Central memory CD8-positive, alpha-beta T cell (primary cell): Measurements from ENCODE around the gene TMEM164.

ENCODE experiments used
- ATAC-seq: fragments of 150-1000 bp; cut with Tn5 transposase; replicated peaks from 2 replicates; pipeline ENCODE4 v1.10.0; 2022; ENCODE audit warnings: mild to moderate bottlenecking, moderate FRiP score, moderate number of reproducible peaks; ENCODE audit not compliant: poor library complexity, severe bottlenecking; ENCODE audit errors: extremely low read depth
- DNase-seq, 2 donors: peaks; one replicate each; pipeline ENCODE4 v3.0.0; 2021; ENCODE audit warnings: low spot score in 2 of 2
- H3K27ac Mint-ChIP-seq: one replicate; pipeline ENCODE4 v1.8.0; 2022; ENCODE audit warnings: low read depth, mild to moderate bottlenecking, moderate library complexity, mixed read lengths
- H3K27me3 Mint-ChIP-seq: one replicate; pipeline ENCODE4 v1.8.0; 2022; ENCODE audit warnings: mixed read lengths
- H3K36me3 Mint-ChIP-seq: one replicate; pipeline ENCODE4 v1.8.0; 2022; ENCODE audit warnings: mild to moderate bottlenecking, moderate library complexity, mixed read lengths; ENCODE audit not compliant: insufficient read depth
- H3K4me1 Mint-ChIP-seq: one replicate; pipeline ENCODE4 v1.8.0; 2022; ENCODE audit warnings: mixed read lengths
- H3K4me3 Mint-ChIP-seq: one replicate; pipeline ENCODE4 v1.8.0; 2022; ENCODE audit warnings: mild to moderate bottlenecking, moderate library complexity, mixed read lengths
- H3K9me3 Mint-ChIP-seq: one replicate; pipeline ENCODE4 v1.8.0; 2022; ENCODE audit warnings: mixed read lengths

TMEM164 gene

GRCh38 chrX:110159235-110159634 lies 156.3 kb downstream of the TMEM164 start:
- Mint-ChIP-seq H3K36me3 (peaks cover 2% of the 10 kb centered on the region), H3K27me3 (no peaks in the 10 kb centered on the region), H3K27ac (peak overlapping the region; percentile 80), H3K4me3 (no peak overlapping the region), H3K9me3 (no peaks in the 10 kb centered on the region), H3K4me1 (peaks cover 9% of the 10 kb centered on the region)
- ATAC-seq: no peak
- DNase-seq: no peak

- DNase-seq (no peak), ATAC-seq (no peak)
- H3K4me3 Mint-ChIP-seq: no peak overlapping the region
- H3K9me3 Mint-ChIP-seq: no peaks in the 10 kb centered on the region
- H3K4me1 Mint-ChIP-seq: peaks cover 9% of the 10 kb centered on the region
- no peaks in the 10 kb centered on the region for H3K27me3 Mint-ChIP-seq
- H3K36me3 Mint-ChIP-seq: peaks cover 2% of the 10 kb centered on the region
- no peak overlapping the region for H3K27ac Mint-ChIP-seq
Measured at GRCh38 chrX:110159865-110160264, 157.0 kb downstream of the TMEM164 start.

GRCh38 chrX:110161361-110161686 lies 158.4 kb downstream of the TMEM164 start:
- H3K27me3 Mint-ChIP-seq: no peaks in the 10 kb centered on the region
- no peak overlapping the region for H3K4me3 Mint-ChIP-seq
- no peak for ATAC-seq
- H3K4me1 Mint-ChIP-seq: peaks cover 9% of the 10 kb centered on the region
- H3K9me3 Mint-ChIP-seq: no peaks in the 10 kb centered on the region
- H3K27ac Mint-ChIP-seq: no peak overlapping the region
- DNase-seq: no peak
- peaks cover 2% of the 10 kb centered on the region for H3K36me3 Mint-ChIP-seq

- H3K9me3 Mint-ChIP-seq: no peaks in the 10 kb centered on the region
- peaks cover 9% of the 10 kb centered on the region for H3K4me1 Mint-ChIP-seq
- DNase-seq: no peak
- H3K27me3 Mint-ChIP-seq: no peaks in the 10 kb centered on the region
- no peak overlapping the region for H3K27ac Mint-ChIP-seq
- no peak overlapping the region for H3K4me3 Mint-ChIP-seq
- no peak for ATAC-seq
- H3K36me3 Mint-ChIP-seq: peaks cover 2% of the 10 kb centered on the region
Measured at GRCh38 chrX:110162131-110162530, 159.2 kb downstream of the TMEM164 start.

- Mint-ChIP-seq H3K36me3 (peaks cover 2% of the 10 kb centered on the region), H3K27me3 (no peaks in the 10 kb centered on the region), H3K4me3 (no peak overlapping the region), H3K9me3 (no peaks in the 10 kb centered on the region), H3K4me1 (peaks cover 9% of the 10 kb centered on the region), H3K27ac (no peak overlapping the region)
- no peak for ATAC-seq
- DNase-seq: no peak
Measured at GRCh38 chrX:110162867-110163266, 160.0 kb downstream of the TMEM164 start.

- no peak for ATAC-seq
- Mint-ChIP-seq H3K36me3 (no peaks in the 10 kb centered on the region), H3K4me3 (no peak overlapping the region), H3K9me3 (no peaks in the 10 kb centered on the region), H3K27me3 (no peaks in the 10 kb centered on the region), H3K4me1 (peaks cover 9% of the 10 kb centered on the region), H3K27ac (no peak overlapping the region)
- no peak for DNase-seq
Measured at GRCh38 chrX:110163488-110163887, 160.6 kb downstream of the TMEM164 start.

GRCh38 chrX:110167952-110168451 lies 165.1 kb downstream of the TMEM164 start:
- no peaks in the 10 kb centered on the region for H3K27me3 Mint-ChIP-seq
- H3K9me3 Mint-ChIP-seq: no peaks in the 10 kb centered on the region
- H3K27ac Mint-ChIP-seq: no peak overlapping the region
- DNase-seq (peak; percentile 19 to 21), ATAC-seq (peak; percentile 28)
- no peaks in the 10 kb centered on the region for H3K4me1 Mint-ChIP-seq
- peaks cover 4% of the 10 kb centered on the region for H3K36me3 Mint-ChIP-seq
- H3K4me3 Mint-ChIP-seq: no peak overlapping the region

GRCh38 chrX:110168585-110168984 lies 165.7 kb downstream of the TMEM164 start:
- ATAC-seq: no peak
- H3K27me3 Mint-ChIP-seq: no peaks in the 10 kb centered on the region
- no peaks in the 10 kb centered on the region for H3K9me3 Mint-ChIP-seq
- DNase-seq: no peak
- no peaks in the 10 kb centered on the region for H3K4me1 Mint-ChIP-seq
- no peak overlapping the region for H3K4me3 Mint-ChIP-seq
- H3K27ac Mint-ChIP-seq: no peak overlapping the region
- peaks cover 7% of the 10 kb centered on the region for H3K36me3 Mint-ChIP-seq

GRCh38 chrX:110170029-110170428 lies 167.1 kb downstream of the TMEM164 start:
- H3K27ac Mint-ChIP-seq: no peak overlapping the region
- H3K27me3 Mint-ChIP-seq: no peaks in the 10 kb centered on the region
- peaks cover 8% of the 10 kb centered on the region for H3K36me3 Mint-ChIP-seq
- no peaks in the 10 kb centered on the region for H3K9me3 Mint-ChIP-seq
- DNase-seq (no peak), ATAC-seq (no peak)
- H3K4me1 Mint-ChIP-seq: no peaks in the 10 kb centered on the region
- no peak overlapping the region for H3K4me3 Mint-ChIP-seq

GRCh38 chrX:110171442-110171841 lies 168.5 kb downstream of the TMEM164 start:
- H3K9me3 Mint-ChIP-seq: no peaks in the 10 kb centered on the region
- no peaks in the 10 kb centered on the region for H3K27me3 Mint-ChIP-seq
- H3K36me3 Mint-ChIP-seq: peaks cover 10% of the 10 kb centered on the region

GRCh38 chrX:110172215-110172614 lies 169.3 kb downstream of the TMEM164 start:
- no peaks in the 10 kb centered on the region for H3K27me3 Mint-ChIP-seq
- H3K4me1 Mint-ChIP-seq: no peaks in the 10 kb centered on the region
- peak; percentile 14 for ATAC-seq
- peaks cover 10% of the 10 kb centered on the region for H3K36me3 Mint-ChIP-seq
- H3K27ac Mint-ChIP-seq: no peak overlapping the region
- no peaks in the 10 kb centered on the region for H3K9me3 Mint-ChIP-seq
- no peak for DNase-seq
- H3K4me3 Mint-ChIP-seq: no peak overlapping the region

More at GRCh38 chrX:110171442-110171841, 168.5 kb downstream of the TMEM164 start:
- no peak for ATAC-seq
- no peak overlapping the region for H3K27ac Mint-ChIP-seq
- no peaks in the 10 kb centered on the region for H3K4me1 Mint-ChIP-seq
- no peak for DNase-seq
- no peak overlapping the region for H3K4me3 Mint-ChIP-seq

- H3K4me1 Mint-ChIP-seq: no peaks in the 10 kb centered on the region
- peaks cover 10% of the 10 kb centered on the region for H3K36me3 Mint-ChIP-seq
- no peak overlapping the region for H3K27ac Mint-ChIP-seq
- ATAC-seq (no peak), DNase-seq (no peak)
- H3K4me3 Mint-ChIP-seq: no peak overlapping the region
- no peaks in the 10 kb centered on the region for H3K27me3 Mint-ChIP-seq
- no peaks in the 10 kb centered on the region for H3K9me3 Mint-ChIP-seq
Measured at GRCh38 chrX:110173192-110174175, 170.6 kb downstream of the TMEM164 start.

- DNase-seq: no peak
- ATAC-seq: no peak
- no peaks in the 10 kb centered on the region for H3K27me3 Mint-ChIP-seq
- no peak overlapping the region for H3K27ac Mint-ChIP-seq
- H3K36me3 Mint-ChIP-seq: peaks cover 10% of the 10 kb centered on the region
- no peaks in the 10 kb centered on the region for H3K9me3 Mint-ChIP-seq
- no peak overlapping the region for H3K4me3 Mint-ChIP-seq
- H3K4me1 Mint-ChIP-seq: peaks cover 11% of the 10 kb centered on the region
Measured at GRCh38 chrX:110175146-110175545, 172.2 kb downstream of the TMEM164 start.
